ENCODE measurements around the gene NID2. TPM values are rescaled to one million over a fixed set of nuclear protein-coding genes. Genes with fewer than 3 reads are reported as not detected.

The NID2 gene
- total and polyA plus RNA-seq, 2 of the 4 experiments (the other 2 are of a cell fraction): 101 to 303 TPM

- no peak for TF ChIP-seq NFE2L2 (IDR thresholded peaks at IDR 0.05; ENCODE audit: low read depth, low read length)
- no peak for TF ChIP-seq CTCF (conservative IDR thresholded peaks at IDR 0.05; ENCODE audit: low read depth, low read length)
- no peak for TF ChIP-seq USF2 (IDR thresholded peaks at IDR 0.05; ENCODE audit: low read depth, low read length)
Measured at GRCh38 chr14:51988221-51988620, 80.6 kb downstream of the NID2 start (continued).
